Endothelial cell (in vitro differentiated cells): ENCODE measurements around the gene ARFGAP1. TPM values are rescaled to one million over a fixed set of nuclear protein-coding genes. Genes with fewer than 3 reads are reported as not detected.

Experiments
- DNase-seq: peaks from one replicate; pipeline ENCODE4 v3.0.0; 2021; ENCODE audit warnings: low spot score
- H3K27ac Mint-ChIP-seq: one replicate; pipeline ENCODE4 v1.8.0; 2021; ENCODE audit warnings: mixed read lengths, inconsistent platforms; ENCODE audit not compliant: unreplicated experiment
- H3K27me3 Mint-ChIP-seq: one replicate; pipeline ENCODE4 v1.8.0; 2021; ENCODE audit warnings: mild to moderate bottlenecking, moderate library complexity, mixed read lengths, inconsistent platforms; ENCODE audit not compliant: unreplicated experiment
- H3K36me3 Mint-ChIP-seq: one replicate; pipeline ENCODE4 v1.8.0; 2021; ENCODE audit warnings: mild to moderate bottlenecking, low read depth, mixed read lengths, inconsistent platforms; ENCODE audit not compliant: unreplicated experiment
- H3K4me1 Mint-ChIP-seq: one replicate; pipeline ENCODE4 v1.8.0; 2021; ENCODE audit warnings: mild to moderate bottlenecking, mixed read lengths, inconsistent platforms; ENCODE audit not compliant: unreplicated experiment
- H3K4me3 Mint-ChIP-seq: one replicate; pipeline ENCODE4 v1.8.0; 2021; ENCODE audit warnings: mild to moderate bottlenecking, mixed read lengths, inconsistent platforms; ENCODE audit not compliant: unreplicated experiment
- H3K9me3 Mint-ChIP-seq: one replicate; pipeline ENCODE4 v1.8.0; 2021; ENCODE audit warnings: mixed read lengths, inconsistent platforms; ENCODE audit not compliant: unreplicated experiment
- total RNA-seq: library from RNA; stranded (reverse); fragmentation: NEBNext Ultra II Directional; extraction: Animal tissue kit (Norgen Biotek cat#: 25700); gene quantifications from one replicate; pipeline ENCODE4 v1.2.1, GENCODE V29; 2021; ENCODE audit not compliant: unreplicated experiment
- TF ChIP-seq, protein P1 (sequence below): fragments of 200-600 bp; sonication (generic); IDR thresholded peaks from one replicate; pipeline ENCODE4 v1.5.0; 2021; ENCODE audit warnings: antibody characterized with exemption; ENCODE audit not compliant: unreplicated experiment

Gene ARFGAP1
- total RNA-seq, 1 donor from 2014 or later, result 106 TPM

DNA sequence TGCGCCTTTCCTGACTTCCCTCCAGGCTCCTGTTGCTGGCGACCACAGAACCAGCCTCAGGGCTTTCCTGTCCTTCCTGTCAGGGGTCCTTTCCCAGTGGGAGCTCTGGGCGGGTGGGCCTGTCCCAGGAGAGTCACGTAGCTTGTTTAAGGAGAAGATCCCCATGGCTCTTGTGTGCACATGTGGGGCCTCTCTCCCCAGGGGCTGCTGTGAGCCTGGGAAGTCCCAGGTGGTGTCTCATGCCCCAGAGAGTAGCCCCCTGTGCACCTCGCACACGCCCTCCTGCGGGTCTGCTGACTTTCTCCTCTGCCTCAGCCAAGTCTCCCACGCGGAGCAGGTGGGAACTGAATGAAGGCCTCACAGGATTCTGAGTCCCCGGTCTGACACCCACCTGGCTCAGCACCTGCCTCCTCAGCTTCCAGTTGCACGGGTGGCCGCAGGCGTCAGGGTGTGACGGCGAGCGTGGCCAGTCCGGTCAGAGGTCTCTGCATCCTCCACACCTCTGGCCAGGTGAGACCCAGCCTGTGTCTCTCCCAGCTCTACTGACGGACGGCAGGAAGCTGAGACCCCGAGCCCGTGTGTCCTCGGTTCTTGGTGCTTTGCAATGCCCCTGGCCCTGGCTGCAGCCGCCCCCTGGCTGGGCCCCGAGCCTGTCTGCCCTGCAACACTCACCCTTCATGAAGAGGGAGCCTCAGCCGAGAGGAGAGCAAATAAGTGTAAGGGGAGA, 12.7 kb upstream of the ARFGAP1 start:
- peaks cover 2% of the 10 kb centered on the region for H3K27me3 Mint-ChIP-seq
- peaks cover 36% of the 10 kb centered on the region for H3K4me1 Mint-ChIP-seq

DNA sequence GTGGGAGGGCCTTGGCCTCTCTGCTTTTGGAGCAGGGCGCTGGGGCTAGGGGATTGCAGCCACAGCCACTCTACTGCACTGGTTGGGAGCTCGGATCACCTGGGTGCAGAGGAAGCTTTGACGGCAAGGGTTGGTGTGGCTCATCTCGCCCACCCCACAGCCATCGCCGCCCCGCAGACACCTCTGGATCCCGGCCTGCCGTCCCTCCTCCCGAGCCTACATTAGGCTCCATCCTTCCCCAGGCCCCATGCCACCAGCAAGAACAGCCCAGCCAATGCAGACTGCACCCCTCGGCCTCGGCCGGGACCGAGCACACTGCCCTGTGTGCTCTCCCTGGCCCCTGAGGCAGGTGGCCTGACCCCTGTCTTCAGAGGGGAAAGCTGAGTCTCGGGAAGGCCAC, 12.1 kb upstream of the ARFGAP1 start:
- Mint-ChIP-seq H3K9me3 (peaks cover 4% of the 10 kb centered on the region), H3K4me3 (no peak overlapping the region), H3K27me3 (peaks cover 2% of the 10 kb centered on the region), H3K27ac (no peak overlapping the region), H3K36me3 (peaks cover 13% of the 10 kb centered on the region), H3K4me1 (peaks cover 34% of the 10 kb centered on the region)
- DNase-seq, result no peak
- TF ChIP-seq, protein P1, sequence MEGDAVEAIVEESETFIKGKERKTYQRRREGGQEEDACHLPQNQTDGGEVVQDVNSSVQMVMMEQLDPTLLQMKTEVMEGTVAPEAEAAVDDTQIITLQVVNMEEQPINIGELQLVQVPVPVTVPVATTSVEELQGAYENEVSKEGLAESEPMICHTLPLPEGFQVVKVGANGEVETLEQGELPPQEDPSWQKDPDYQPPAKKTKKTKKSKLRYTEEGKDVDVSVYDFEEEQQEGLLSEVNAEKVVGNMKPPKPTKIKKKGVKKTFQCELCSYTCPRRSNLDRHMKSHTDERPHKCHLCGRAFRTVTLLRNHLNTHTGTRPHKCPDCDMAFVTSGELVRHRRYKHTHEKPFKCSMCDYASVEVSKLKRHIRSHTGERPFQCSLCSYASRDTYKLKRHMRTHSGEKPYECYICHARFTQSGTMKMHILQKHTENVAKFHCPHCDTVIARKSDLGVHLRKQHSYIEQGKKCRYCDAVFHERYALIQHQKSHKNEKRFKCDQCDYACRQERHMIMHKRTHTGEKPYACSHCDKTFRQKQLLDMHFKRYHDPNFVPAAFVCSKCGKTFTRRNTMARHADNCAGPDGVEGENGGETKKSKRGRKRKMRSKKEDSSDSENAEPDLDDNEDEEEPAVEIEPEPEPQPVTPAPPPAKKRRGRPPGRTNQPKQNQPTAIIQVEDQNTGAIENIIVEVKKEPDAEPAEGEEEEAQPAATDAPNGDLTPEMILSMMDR, result no peak

More for the DNA sequence above, 12.7 kb upstream of the ARFGAP1 start:
- Mint-ChIP-seq H3K36me3 (peaks cover 15% of the 10 kb centered on the region), H3K4me3 (no peak overlapping the region), H3K9me3 (peaks cover 4% of the 10 kb centered on the region), H3K27ac (no peak overlapping the region)
- DNase-seq, result no peak
- TF ChIP-seq, protein P1, result no peak

DNA sequence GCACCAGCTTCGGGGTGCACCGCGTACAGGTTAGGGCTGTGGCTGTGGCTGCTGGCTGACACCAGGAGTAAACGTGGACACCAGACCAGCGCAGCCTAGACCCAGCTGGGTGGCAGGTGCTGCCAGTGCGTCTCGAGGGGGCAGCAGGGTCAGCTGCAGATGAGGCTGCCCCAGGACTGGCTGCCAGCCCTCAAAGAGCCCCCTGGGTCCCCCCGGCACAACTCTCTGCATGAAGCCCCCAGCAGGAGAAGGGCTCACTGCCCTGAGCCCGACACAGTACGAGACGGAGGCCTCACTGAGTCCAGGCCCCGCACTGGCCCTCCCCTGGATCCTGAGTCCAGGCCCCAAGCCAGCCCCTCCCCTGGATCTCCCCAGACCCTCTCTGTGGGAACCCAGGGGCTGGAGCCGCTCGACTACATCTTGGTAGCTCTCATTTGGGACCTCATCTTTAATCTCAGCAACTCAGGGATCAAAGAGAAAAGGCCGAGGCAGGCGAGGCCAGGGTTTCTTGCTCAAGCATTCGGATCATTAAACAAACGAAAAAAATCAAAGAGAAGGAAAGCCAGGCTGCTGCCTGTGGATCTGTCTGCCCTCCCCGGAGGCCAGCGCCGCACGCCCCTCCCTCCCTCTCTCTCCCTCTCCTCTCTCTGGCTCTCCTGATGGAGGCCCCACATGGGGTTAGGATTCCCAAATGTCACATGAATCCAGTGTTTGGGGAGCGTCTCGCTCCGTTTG, 11.4 kb upstream of the ARFGAP1 start:
- DNase-seq, result no peak
- Mint-ChIP-seq H3K27ac (no peak overlapping the region), H3K4me3 (no peak overlapping the region), H3K36me3 (peaks cover 11% of the 10 kb centered on the region), H3K9me3 (peaks cover 4% of the 10 kb centered on the region), H3K27me3 (peaks cover 2% of the 10 kb centered on the region), H3K4me1 (peaks cover 32% of the 10 kb centered on the region)
- TF ChIP-seq, protein P1, result no peak

DNA sequence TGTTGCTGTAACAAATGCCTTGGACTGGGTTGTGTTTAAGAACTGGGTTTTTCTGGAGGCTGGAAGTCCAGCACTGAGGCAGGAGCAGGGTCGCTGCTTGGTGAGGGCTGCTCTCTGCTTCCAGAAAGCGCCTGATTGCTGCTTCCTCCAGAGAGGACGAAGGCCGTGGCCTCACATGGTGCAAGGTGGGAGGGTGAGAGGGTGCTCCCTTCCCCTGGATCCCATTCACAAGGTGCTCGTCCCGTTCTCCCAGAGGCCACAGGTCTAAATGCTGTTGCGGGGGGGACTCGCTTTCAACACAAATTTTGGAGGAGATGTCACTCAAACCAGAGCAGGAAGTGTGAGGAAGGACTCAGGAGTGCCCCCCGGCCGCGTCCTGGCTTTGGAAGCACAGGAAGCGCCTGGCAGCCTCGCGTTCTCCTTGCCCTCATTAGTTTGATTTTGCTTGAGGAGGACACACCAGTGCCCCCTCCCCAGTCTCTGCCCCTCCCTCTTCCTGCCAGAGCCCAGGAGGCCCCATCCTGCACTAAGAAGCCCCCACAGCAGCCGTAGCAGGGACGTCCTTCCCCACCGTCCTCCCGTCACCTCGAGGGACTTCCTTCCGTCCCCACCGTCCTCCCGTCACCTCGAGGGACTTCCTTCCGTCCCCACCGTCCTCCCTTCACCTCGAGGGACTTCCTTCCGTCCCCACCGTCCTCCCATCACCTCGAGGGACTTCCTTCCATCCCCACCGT, 10.7 kb upstream of the ARFGAP1 start:
- peaks cover 4% of the 10 kb centered on the region for H3K27me3 Mint-ChIP-seq
- TF ChIP-seq, protein P1, result no peak
- H3K4me3 Mint-ChIP-seq, result no peak overlapping the region
- no peak for DNase-seq
- H3K36me3 Mint-ChIP-seq, result peaks cover 8% of the 10 kb centered on the region
- peaks cover 4% of the 10 kb centered on the region for H3K9me3 Mint-ChIP-seq
- H3K4me1 Mint-ChIP-seq, result peaks cover 31% of the 10 kb centered on the region
- H3K27ac Mint-ChIP-seq, result no peak overlapping the region
